Left lung (tissue), 10 donors: ENCODE data around the gene TARM1. TPM values are rescaled to one million over a fixed set of nuclear protein-coding genes. Genes with fewer than 3 reads are reported as not detected.

Experiments
- ATAC-seq: fragments of 200-7000 bp; cut with Tn5 transposase; one replicate; pipeline ENCODE4 v1.9.1; 2020; ENCODE audit warnings: moderate library complexity
- DNase-seq, 4 donors: peaks; one replicate each; pipeline ENCODE4 v3.0.0-alpha.2; 2013 to 2020
- H3K27ac ChIP-seq, 2 donors: fragments of 200-600 bp; sonication (generic) in 1 of 2; one replicate each; pipeline versions ENCODE4 v1.5.0 to v1.8.0; 2020 to 2021
- H3K27me3 ChIP-seq, 2 donors: fragments of 200-600 bp; sonication (generic) in 1 of 2; one replicate each; pipeline versions ENCODE4 v1.5.0 to v1.8.0; 2020 to 2021
- H3K36me3 ChIP-seq, 2 donors: fragments of 200-600 bp; sonication (generic) in 1 of 2; one replicate each; pipeline versions ENCODE4 v1.5.0 to v1.8.0; 2020 to 2021
- H3K4me1 ChIP-seq, 2 donors: fragments of 200-600 bp; one replicate each; pipeline ENCODE4 v1.8.0; 2021
- H3K4me3 ChIP-seq, 2 donors: fragments of 200-600 bp; sonication (generic) in 1 of 2; one replicate each; pipeline versions ENCODE4 v1.5.0 to v1.8.0; 2020 to 2021; ENCODE audit warnings: mild to moderate bottlenecking in 1 of 2
- H3K9me3 ChIP-seq, 2 donors: fragments of 200-600 bp; sonication (generic) in 1 of 2; one replicate each; pipeline versions ENCODE4 v1.5.0 to v1.8.0; 2020 to 2021
- CTCF ChIP-seq, 2 donors: fragments of 200-600 bp; sonication (generic) in 1 of 2; IDR thresholded peaks; one replicate each; pipeline versions ENCODE4 v1.5.0 to v1.8.0; 2021; ENCODE audit warnings: antibody characterized with exemption in 2 of 2
- intact Hi-C, 2 donors: fragments of 100-400 bp; cut with DNase I; formaldehyde crosslinking; loops; one replicate each; pipeline versions ENCODE4 v1.11.2 to v1.14.2; 2022
- polyA plus RNA-seq, 6 donors: library from polyadenylated mRNA; unstranded; fragments of 120-200 nt; gene quantifications; one replicate each; pipeline ENCODE4 v1.2.1, GENCODE V29; 2013; ENCODE audit not compliant: insufficient read length in 6 of 6
- total RNA-seq, 2 donors: library from RNA; stranded (reverse); fragmentation: NEBNext Ultra II Directional; extraction: Animal tissue kit (Norgen Biotek cat#: 25700); gene quantifications; one replicate each; pipeline ENCODE4 v1.2.1, GENCODE V29; 2021
- donor health status: DM: no; HTN: yes; CAD: no.
- donor health status: DM: no; HTN: no; CAD: no.

Gene TARM1
- total and polyA plus RNA-seq, 8 donors, result 0.24 to 0.46 (median 0.31) TPM; not detected in 3

GRCh38 chr19:54107876-54108490 lies 26.8 kb upstream of the TARM1 start:
- ATAC-seq (no peak), DNase-seq (peak in 1 of 4 donors; percentile 29)
- Histone ChIP-seq H3K4me1 (peaks cover 4 to 18% of the 10 kb centered on the region in 2 donors), H3K9me3 (no peaks in the 10 kb centered on the region), H3K27ac (no peak overlapping the region), H3K4me3 (no peak overlapping the region), H3K27me3 (no peaks in the 10 kb centered on the region), H3K36me3 (peaks cover 0 to 76% of the 10 kb centered on the region in 2 donors)
- intact Hi-C loops, result no loop called here
- TF ChIP-seq CTCF (IDR thresholded peaks at IDR 0.05), result no peak

GRCh38 chr19:54106716-54107115 lies 25.6 kb upstream of the TARM1 start:
- no peak for TF ChIP-seq CTCF (IDR thresholded peaks at IDR 0.05)
- H3K4me3 ChIP-seq, result no peak overlapping the region
- H3K9me3 ChIP-seq, result no peaks in the 10 kb centered on the region
- no peak for ATAC-seq
- H3K4me1 ChIP-seq, result peaks cover 8 to 25% of the 10 kb centered on the region in 2 donors
- intact Hi-C loops, result no loop called here
- DNase-seq, result peak in 2 of 4 donors; percentile 11 to 53
- H3K27me3 ChIP-seq, result no peaks in the 10 kb centered on the region
- no peak overlapping the region for H3K27ac ChIP-seq
- peaks cover 0 to 66% of the 10 kb centered on the region in 2 donors for H3K36me3 ChIP-seq

- peaks cover 0 to 57% of the 10 kb centered on the region in 2 donors for H3K36me3 ChIP-seq
- intact Hi-C loops, result no loop called here
- no peak for ATAC-seq
Measured at GRCh38 chr19:54105796-54106195, 24.6 kb upstream of the TARM1 start.

GRCh38 chr19:54104998-54105715 lies 24.0 kb upstream of the TARM1 start:
- TF ChIP-seq CTCF (IDR thresholded peaks at IDR 0.05), result no peak
- no peak overlapping the region for H3K4me3 ChIP-seq
- H3K27me3 ChIP-seq, result no peaks in the 10 kb centered on the region
- no peak overlapping the region for H3K27ac ChIP-seq
- intact Hi-C loops, result no loop called here
- H3K4me1 ChIP-seq, result peaks cover 8 to 36% of the 10 kb centered on the region in 2 donors
- ATAC-seq, result no peak
- peak in 1 of 4 donors; percentile 17 for DNase-seq
- H3K9me3 ChIP-seq, result no peaks in the 10 kb centered on the region
- peaks cover 0 to 51% of the 10 kb centered on the region in 2 donors for H3K36me3 ChIP-seq

More at GRCh38 chr19:54105796-54106195, 24.6 kb upstream of the TARM1 start:
- peaks cover 8 to 34% of the 10 kb centered on the region in 2 donors for H3K4me1 ChIP-seq
- no peak overlapping the region for H3K4me3 ChIP-seq
- no peak overlapping the region for H3K27ac ChIP-seq
- TF ChIP-seq CTCF (IDR thresholded peaks at IDR 0.05), result no peak
- H3K9me3 ChIP-seq, result no peaks in the 10 kb centered on the region
- peak in 1 of 4 donors; percentile 36 for DNase-seq
- no peaks in the 10 kb centered on the region for H3K27me3 ChIP-seq
